ENCODE measurements around the gene CPPED1. TPM values are rescaled to one million over a fixed set of nuclear protein-coding genes. Genes with fewer than 3 reads are reported as not detected.

CPPED1 gene
- total RNA-seq, 1 experiment from 2014 or later, result 8.1 TPM

GRCh38 chr16:12747827-12748226 lies 55.9 kb downstream of the CPPED1 start:
- H3K4me1 ChIP-seq (ENCODE audit: control insufficient read depth in 1 of 2, insufficient read depth in 2 of 2, low read length in 2 of 2), result no peaks in the 10 kb centered on the region
- no peak for ATAC-seq
- no peak overlapping the region for H3K9ac ChIP-seq (ENCODE audit: low read length)
- H2AFZ ChIP-seq (ENCODE audit: low read depth, low read length, poor library complexity, severe bottlenecking), result no peak overlapping the region
- H3K9me2 ChIP-seq (ENCODE audit: insufficient read depth), result no peaks in the 10 kb centered on the region
- H3K9me3 ChIP-seq (ENCODE audit: control insufficient read depth in 1 of 2, insufficient read depth in 1 of 2, low read depth in 1 of 2, low read length in 2 of 2), result no peaks in the 10 kb centered on the region; a peak in 1 of 4 replicates
- no peak for TF ChIP-seq SIN3A (IDR thresholded peaks at IDR 0.05; ENCODE audit: low read depth)
- no peak for TF ChIP-seq SRF (IDR thresholded peaks at IDR 0.05; ENCODE audit: low read depth)
- no peak for TF ChIP-seq ZBTB33 (IDR thresholded peaks at IDR 0.05; ENCODE audit: extremely low read depth, insufficient replicate concordance, low read length)
- TF ChIP-seq YY1 (IDR thresholded peaks at IDR 0.05; ENCODE audit: extremely low read depth, insufficient replicate concordance, low read depth, low read length), result no peak
- no peak for TF ChIP-seq ZNF274 (IDR thresholded peaks at IDR 0.05; ENCODE audit: low read depth, low read length)
- no peak for TF ChIP-seq EZH2 (IDR thresholded peaks at IDR 0.05)
- TF ChIP-seq REST (IDR thresholded peaks at IDR 0.05; ENCODE audit: low read depth), result no peak
- no peak for TF ChIP-seq POLR2A (IDR thresholded peaks at IDR 0.05; ENCODE audit: borderline replicate concordance, extremely low read depth, insufficient read depth, insufficient read length)
- TF ChIP-seq MAX (IDR thresholded peaks at IDR 0.05), result no peak
- intact Hi-C loops (cut with micrococcal nuclease), result no loop called here
- no peak for DNase-seq (ENCODE audit: low read depth, low spot score)
- no peak overlapping the region for H3K27ac ChIP-seq (ENCODE audit: low read depth, low read length)
- BruUV-seq (replicated peaks), result no TSS peak
- ChIA-PET POLR2A (no interaction called here), RAD21 (ENCODE audit: low non-redundant PET in 1 of 2, low total read pairs in 2 of 2, uncharacterized antibody in 2 of 2, unreplicated experiment in 2 of 2) (no interaction called here), CTCF (no interaction called here)
- H3K4me3 ChIP-seq (replicated peaks in 1 of 2; ENCODE audit: low read depth in 1 of 2, low read length in 2 of 2), result no peak overlapping the region
- H3K79me2 ChIP-seq (ENCODE audit: insufficient read depth, low read length), result no peaks in the 10 kb centered on the region
- no peaks in the 10 kb centered on the region for H4K20me1 ChIP-seq (ENCODE audit: insufficient read depth)
- H3K4me2 ChIP-seq (ENCODE audit: low read length), result no peak overlapping the region
- H3K27me3 ChIP-seq (ENCODE audit: insufficient read depth, low read length), result no peaks in the 10 kb centered on the region
- H3K36me3 ChIP-seq (ENCODE audit: control insufficient read depth in 1 of 2, insufficient read depth in 2 of 2, low read length in 2 of 2), result no peaks in the 10 kb centered on the region
